CD4-positive, alpha-beta T cell treated with Interleukin-15 for 1 hour (primary cell): ENCODE measurements around the gene IFI27L1.

Experiments used
- DNase-seq: peaks from one replicate; pipeline ENCODE4 v3.0.0-alpha.2; 2020

Gene IFI27L1

GRCh38 chr14:94081386-94081820 is 293 bp downstream of the IFI27L1 start:
- no peak for DNase-seq

DNA sequence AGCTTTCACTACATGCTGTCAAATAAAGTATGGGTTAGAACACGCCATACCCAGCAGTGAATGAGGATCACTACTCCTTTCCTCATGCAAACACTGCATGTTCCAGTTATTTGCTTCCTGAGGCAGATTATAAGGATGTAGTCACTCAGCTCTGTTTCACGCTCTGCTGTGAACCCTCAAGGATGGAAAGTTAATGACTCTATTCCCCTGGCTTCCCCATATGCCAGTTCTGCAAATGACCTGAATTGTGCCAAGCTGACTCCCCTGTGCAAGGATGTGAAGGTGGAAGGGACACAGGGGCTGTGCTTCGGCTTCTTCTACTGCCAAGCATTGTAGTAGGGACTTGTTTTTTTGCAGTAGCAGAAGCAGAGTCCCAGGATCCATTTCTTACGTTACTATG is 6.8 kb downstream of the IFI27L1 start:
- no peak for DNase-seq

GRCh38 chr14:94088516-94088915 is 7.4 kb downstream of the IFI27L1 start:
- DNase-seq, result no peak

GRCh38 chr14:94089479-94089878 is 8.4 kb downstream of the IFI27L1 start:
- no peak for DNase-seq

GRCh38 chr14:94093418-94093817 is 12.3 kb downstream of the IFI27L1 start:
- no peak for DNase-seq

DNA sequence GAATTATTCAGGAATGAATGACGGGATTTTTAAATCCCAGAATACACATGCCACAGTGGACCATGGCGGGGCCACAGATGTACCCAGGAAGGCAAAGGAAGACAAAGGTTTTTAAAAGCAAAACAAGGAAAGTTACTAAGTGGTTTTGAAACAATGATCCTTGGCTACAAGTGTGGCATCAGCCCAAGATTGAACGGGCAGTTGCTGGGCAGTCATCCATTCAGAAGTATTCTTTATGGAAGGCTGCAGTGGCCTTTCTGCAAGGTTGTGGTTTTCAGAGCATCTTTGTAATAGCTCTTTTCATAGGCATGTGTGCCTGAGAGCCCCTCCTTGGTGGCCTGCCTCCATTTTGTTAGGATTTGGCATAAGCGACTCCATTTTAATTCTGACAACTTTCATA is 16.0 kb downstream of the IFI27L1 start:
- no peak for DNase-seq

DNA sequence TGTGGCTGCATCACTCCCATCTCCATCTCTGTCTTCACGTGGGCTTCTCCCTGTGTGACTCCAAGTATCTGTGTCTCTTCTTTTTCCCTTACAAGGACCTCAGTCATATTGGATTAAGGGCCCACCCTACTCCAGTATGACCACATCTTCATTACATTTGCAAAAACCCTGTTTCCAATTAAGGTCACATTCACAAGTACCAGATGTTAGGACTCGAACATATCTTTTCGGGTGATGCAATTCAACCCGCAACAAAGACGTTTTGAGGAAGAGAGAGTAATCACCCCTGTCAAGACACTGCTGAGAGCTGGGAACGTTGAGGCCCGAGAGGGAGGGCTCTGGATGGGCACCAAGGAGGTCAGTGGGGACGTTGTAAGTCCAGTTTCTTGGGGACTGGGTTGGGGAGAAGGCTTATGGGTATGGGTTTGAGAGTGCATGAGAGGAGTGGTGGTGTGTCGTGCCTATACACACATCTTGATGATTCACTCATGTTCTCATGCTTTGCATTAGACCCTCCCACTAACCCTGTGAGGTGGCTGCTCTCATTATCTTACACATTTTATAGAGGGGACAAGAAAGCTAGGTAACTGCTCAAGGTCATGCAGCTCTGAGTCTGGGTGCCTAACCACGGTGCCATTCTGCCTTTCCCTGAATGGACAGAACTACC is 17.3 kb downstream of the IFI27L1 start:
- no peak for DNase-seq

GRCh38 chr14:94099006-94099405 is 17.9 kb downstream of the IFI27L1 start:
- DNase-seq, result no peak

GRCh38 chr14:94100847-94101246 is 19.7 kb downstream of the IFI27L1 start:
- DNase-seq, result no peak

GRCh38 chr14:94101748-94102147 is 20.6 kb downstream of the IFI27L1 start:
- no peak for DNase-seq

GRCh38 chr14:94102768-94103482 is 21.8 kb downstream of the IFI27L1 start:
- DNase-seq, result no peak

- no peak for DNase-seq
Measured at GRCh38 chr14:94103554-94104150, 22.5 kb downstream of the IFI27L1 start.

DNA sequence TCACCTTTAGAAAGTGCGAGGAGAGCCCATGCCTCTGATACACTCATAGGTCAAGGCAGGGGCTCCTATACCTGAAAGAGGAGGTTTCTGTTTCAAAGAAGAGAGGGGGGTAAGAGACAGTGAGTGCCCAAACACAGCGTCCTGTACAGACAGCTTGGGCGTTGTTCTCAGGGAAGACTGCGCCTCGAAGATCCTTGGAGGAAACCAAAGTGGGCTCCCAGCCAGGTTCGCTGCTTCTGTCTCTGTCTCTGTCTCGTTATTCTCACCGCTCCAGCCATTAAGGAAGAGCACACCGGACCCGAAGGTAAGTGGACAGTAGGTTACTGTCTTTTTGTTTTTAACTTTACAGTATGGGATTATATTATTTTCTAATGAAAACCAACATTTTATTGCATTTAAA is 23.6 kb downstream of the IFI27L1 start:
- no peak for DNase-seq

- DNase-seq, result no peak
Measured at GRCh38 chr14:94109915-94110250, 28.8 kb downstream of the IFI27L1 start.

DNA sequence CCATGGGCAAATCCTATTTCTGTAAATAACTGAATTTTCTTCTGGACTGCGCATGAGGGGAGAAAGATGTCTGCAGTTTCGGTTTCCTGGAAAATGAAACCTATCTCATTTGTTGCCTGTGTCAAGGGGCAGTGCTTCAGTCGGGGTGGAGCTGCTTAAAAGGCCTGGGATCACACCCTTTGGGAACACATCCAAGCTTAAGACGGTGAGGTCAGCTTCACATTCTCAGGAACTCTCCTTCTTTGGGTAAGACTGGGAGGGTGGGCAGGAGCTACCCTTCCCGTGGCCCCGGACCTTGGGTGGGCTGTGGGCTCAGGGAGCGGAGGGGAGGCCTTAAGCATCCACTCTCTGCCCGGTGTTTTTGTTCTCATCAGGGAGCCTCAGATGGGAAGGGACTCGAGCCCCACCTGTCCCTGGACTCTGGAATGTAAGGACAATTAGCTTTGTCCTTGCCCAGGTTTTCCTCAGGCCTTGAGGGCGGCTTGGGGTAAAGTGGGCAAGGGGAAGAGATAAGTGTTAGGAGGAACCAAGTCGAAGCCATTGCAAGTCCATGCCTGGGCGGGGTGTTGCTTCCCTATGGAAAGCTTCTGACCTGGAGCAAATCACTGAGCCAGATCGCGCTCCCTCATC is 29.6 kb downstream of the IFI27L1 start, which contains the start of gene IFI27:
IFI27 (plus strand) TSS at position 185 of the 630 bp plus-strand sequence.
- no peak for DNase-seq

DNA sequence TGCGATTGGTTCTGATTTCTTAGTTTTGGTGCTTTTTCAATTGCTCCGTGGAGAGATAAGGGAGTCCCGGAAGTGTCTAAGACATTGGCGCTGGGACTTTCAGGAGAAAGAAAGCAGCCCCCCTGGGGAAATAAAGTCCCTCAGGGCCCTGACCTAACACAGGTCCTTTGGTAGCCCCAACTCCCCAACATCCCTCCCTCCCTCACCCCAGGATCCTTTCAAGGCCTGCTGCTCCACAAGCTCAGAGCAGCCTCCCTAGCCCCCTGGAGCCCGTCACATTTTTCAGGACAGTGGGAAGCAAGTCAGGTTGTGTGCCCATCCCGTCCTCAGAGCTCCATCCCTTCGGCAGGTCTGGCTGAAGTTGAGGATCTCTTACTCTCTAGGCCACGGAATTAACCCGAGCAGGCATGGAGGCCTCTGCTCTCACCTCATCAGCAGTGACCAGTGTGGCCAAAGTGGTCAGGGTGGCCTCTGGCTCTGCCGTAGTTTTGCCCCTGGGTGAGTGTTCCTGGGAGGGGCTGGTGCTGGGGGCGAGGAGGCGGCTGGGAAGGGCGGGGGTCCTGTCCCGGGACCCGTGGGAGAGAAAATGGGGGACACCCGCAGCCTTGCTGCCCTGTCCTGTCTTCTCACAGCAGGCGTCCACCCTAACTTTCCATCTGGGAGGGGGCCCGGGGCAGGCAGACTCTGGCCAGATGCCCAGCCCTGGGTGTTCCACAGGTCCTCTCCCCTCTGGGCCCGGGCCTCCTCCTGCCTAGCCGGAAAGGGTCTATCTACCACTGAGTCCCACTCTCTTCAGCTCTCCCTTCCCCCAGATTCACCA is 30.4 kb downstream of the IFI27L1 start:
- no peak for DNase-seq

- DNase-seq, result no peak
Measured at GRCh38 chr14:94112513-94113063, 31.5 kb downstream of the IFI27L1 start.

DNA sequence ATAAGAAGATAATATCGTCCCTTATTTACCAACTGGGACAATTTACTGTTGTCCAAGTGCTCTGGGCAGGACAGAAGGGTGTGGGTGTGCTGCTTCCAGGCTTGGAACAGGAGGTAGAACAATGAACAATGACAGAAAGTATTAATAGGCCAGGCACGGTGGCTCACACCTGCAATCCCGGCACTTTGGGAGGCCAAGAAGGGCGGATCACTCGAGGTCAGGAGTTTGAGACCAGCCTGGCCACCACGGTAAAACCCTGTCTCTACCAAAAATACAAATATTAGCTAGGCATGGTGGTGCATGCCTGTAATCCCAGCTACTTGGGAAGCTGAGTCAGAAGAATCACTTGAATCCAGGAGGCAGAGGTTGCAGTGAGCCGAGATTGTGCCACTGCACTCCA is 32.0 kb downstream of the IFI27L1 start:
- no peak for DNase-seq

DNA sequence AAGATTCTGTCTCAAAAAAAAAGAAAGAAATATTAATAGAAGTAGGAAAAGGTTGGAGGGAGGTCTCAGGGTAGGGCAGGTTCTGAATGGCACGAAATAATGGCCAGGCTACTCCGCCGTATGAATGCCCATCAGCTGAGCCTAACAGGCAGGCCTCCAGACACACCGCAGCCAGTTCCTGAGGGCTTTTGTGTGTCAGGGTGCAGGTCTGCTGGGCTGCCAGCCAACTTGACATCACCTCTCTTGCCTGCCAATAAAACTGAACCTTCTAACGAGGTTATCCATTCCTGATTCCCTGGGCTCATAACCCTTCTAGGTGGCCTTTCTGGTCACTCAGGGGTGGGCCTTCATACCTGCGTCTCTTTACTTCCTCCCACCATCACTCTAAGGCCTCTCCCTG is 32.4 kb downstream of the IFI27L1 start:
- DNase-seq, result no peak

DNA sequence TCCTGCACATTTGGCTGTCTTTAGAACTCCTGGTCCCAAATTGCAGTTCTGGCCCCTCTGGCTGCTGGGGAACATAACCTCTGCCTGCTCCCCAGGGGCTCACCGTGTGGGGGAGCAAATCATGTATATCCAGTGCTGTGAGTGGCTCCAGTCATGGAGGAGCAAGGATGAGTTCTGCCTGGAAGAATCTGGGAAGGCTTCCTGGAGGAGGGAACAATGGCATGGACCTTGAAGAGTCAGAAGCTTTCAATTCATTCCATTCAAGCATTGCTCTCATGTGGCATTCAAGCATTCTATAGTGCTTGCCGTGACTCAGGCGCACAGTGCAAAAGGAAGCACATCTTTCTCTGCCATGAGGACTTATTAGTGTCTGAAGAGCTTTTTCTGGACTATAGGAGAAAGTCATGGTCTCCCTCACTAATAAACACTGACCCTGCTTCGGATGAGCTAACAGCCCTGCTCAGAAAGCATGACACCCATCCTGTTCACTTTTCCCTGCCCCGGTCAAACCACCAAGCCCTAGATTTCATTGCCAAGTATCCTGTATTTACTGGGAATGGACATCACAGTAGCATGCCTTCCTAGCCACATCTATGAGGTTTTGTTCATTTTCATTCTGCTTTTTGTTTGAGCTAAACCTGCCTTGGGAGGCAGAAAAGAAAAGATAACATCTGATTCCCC is 32.9 kb downstream of the IFI27L1 start:
- DNase-seq, result no peak

DNA sequence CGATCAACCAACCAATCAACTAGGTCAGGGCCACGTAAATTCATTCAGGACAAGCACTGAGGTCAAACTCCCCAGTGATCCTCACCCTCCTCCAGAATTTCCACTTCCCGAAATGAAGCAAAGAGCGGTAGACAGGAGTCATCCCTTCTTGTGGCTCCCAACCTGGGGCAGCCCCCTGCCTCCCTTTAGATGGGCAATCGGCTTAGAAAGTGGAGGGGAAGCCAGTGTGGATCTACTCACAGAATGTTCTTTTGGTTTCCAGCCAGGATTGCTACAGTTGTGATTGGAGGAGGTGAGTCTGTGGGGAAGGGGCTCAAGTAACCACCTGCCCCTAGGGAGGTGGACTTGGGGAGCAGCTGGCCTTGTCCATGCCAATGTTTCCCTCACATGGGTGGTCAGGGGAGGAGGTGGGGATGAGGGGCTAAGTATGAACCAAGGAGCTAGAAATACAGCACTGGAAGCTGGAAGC is 33.5 kb downstream of the IFI27L1 start:
- no peak for DNase-seq

GRCh38 chr14:94115058-94115591 is 34.0 kb downstream of the IFI27L1 start:
- no peak for DNase-seq
